PC-3 (cell line): ENCODE data around the gene MAGI2.

Source experiments
- CTCF ChIP-seq: fragments of 300-600 bp; sonication (generic); conservative IDR thresholded peaks from 2 replicates; pipeline ENCODE4 v1.5.1; 2017; ENCODE audit warnings: antibody characterized with exemption, low read depth, mild to moderate bottlenecking, low read length
- EZH2 ChIP-seq: fragments of 300-600 bp; sonication (generic); IDR thresholded peaks from one replicate; pipeline ENCODE4 v1.6.1; 2017; ENCODE audit warnings: antibody characterized with exemption, mild to moderate bottlenecking, low read length; ENCODE audit not compliant: unreplicated experiment

DNA sequence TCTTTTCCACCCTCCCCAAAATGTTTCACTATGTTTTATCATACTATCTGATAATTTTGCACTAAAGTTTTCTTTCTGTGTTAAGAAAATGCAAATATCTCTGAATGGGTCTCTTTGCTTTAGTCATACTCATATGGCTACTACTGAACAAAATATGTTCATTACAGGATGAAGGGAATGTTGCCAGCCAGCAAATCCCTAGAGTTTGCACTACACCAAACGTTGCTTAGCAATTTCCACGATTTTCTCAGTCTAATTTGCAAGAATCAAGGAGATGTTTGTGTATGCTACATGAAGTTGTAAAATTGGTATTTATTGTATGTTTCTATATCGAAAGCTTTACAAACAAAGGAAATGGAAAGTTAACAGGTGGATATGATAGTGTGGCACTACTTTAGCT, 10.6 kb upstream of the MAGI2 start:
- TF ChIP-seq CTCF (no peak), EZH2 (no peak)
